Measurements from ENCODE around the gene TMPRSS6.

GRCh38 chr22:37144180-37144554, 34.7 kb upstream of the TMPRSS6 start:
- no peak for TF ChIP-seq POLR2A (IDR thresholded peaks at IDR 0.05; ENCODE audit: low read depth, low read length)
- TF ChIP-seq POLR2AphosphoS5 (IDR thresholded peaks at IDR 0.05; ENCODE audit: low read depth, low read length): no peak
- TF ChIP-seq SPI1 (IDR thresholded peaks at IDR 0.05; ENCODE audit: low read depth, low read length): no peak
